Cerebellar nuclear complex (tissue), 1 donor: Measurements from ENCODE around the gene ICOSLG.
"Not testable (repeated sequence)": the region's sequence is repeated elsewhere in the genome, so short reads cannot be mapped to it uniquely, and the experiment has no call there.

Experiments
- DNase-seq, 2 experiments: peaks; one replicate each; lab custom pipeline; 2025; lab: John Stamatoyannopoulos, UW

Gene ICOSLG

GRCh38 chr21:44263768-44264167 lies 23.0 kb upstream of the ICOSLG start:
- no peak for DNase-seq

GRCh38 chr21:44263221-44263760 lies 22.5 kb upstream of the ICOSLG start:
- no peak for DNase-seq

DNA sequence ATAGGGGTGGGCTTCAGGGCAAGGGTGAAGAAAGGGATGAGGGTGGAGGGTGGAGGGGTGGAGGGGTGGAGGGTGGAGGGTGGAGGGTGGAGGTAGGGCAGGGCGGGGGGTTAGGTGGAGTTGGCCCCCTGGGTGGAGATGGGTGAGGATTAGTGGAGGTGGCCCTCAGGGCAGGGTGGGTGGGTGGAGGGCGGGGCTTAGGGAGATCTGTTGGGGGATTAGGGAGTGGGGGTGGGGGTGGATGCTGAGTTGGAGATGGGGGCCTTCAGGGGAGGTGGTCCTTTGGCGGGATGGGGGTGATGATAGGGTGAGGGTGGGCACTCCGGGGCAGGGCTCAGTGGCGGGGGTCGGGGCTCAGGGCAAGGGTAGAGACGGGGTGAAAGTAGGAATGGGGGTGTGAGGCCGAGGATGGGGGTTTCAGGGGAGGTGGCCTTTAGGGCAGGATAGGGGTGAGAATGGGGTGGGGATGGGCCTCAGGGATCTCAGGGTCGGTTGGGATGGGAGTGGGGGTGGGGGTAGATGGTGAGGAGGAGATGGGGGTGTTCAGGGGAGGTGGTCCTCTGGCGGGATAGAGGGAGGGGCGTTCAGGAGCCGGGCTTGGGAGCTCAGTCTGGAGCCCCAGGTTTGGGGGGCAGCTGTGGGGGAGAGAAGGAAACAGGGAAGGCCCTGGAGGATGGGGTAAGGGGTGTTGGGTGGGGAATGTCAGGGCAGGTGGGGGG lies 21.8 kb upstream of the ICOSLG start:
- no peak for DNase-seq

DNA sequence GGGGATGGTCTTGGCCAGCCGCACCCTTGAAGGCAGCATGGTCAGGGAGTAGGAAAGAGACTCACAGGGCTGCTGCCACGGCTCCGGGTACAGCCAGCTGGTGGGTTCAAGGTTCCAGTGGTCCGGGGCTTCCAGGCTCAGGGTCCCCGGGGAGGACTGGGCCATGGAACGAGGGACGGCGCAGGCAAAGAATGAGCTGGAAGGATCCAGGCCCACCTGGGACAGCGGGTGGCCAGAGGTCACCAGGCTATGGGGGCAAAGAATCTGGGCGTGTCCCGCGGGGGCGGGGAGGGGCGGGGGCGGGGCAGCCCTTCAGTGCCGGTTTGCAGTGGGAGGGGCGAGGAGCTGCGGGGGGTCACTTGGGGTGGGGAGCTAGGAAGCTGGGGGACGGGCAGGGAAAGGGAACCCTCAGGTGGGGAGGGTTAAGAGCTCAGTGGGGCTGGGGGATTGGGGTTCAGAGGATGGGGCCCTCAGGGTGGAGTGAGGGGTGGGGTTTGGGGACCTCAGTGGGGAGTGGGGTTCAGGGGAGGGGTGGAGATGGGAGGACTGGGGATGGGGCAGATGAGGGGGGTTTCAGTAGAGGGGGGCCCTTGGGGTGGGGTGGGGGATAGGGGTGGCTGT lies 21.0 kb upstream of the ICOSLG start, which contains the start of gene DNMT3L:
DNMT3L (minus strand) TSS at position 223 of the 621 bp plus-strand sequence. CDS start 638 bp downstream, outside the sequence.
- DNase-seq, result no peak

DNA sequence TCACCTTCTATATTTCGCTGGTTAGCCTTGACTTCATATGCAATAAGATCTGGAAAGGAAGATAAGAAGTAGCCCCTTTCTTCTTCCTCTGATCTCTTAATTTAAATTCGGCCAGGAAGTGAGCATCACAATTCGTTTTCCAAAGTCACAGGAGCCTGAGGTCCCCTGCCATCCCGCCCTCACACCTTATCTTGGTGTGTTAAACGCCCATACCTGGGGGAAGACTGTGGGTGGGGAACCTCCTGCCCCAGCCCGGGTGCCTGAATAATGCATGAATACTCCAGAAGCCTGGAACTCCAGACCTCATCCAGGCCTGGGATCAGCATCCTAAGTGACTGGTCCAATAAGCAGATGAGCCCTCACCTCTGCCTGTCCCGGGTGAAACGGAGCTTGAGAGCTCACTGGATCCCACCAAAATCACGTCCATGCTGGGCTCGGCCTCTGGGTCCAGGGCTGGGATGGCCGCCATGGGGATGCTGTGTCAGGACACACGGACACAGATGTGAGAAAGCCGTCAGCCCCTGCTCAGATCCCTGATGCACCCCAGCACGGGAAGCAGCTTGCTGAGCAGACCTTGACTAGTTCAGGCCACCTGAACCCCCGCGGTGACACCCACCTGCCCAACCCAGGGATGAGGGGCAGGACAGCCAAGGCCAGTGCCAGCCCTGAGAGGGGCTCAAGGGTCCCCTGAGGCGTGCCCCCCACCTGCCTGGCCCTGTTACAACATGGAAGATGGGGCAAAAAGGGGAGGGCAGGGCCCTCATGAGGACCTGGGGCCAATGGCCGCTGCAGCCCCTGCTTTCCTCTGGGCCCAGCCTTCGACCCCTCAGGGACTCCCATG lies 20.3 kb upstream of the ICOSLG start:
- DNase-seq, result no peak

DNA sequence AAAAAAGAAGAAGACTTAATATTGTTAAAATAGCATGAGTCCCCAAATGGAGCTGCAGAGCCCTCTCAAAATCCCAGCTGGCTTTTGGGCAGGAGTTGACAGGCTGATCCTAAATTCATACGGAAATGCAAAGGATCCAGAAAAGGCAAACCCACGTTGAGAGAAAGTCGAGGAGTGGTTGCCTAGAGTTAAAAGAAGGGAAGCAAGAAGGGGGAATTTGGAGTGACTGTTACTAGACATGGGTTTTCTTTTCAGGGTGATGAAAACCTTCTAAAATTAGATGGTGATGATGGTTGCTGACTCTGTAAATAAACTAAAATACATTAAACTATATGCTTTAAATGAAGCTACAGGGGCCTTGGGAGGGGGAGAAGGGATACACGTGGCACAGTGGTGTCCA lies 19.3 kb upstream of the ICOSLG start:
- no peak for DNase-seq

- no peak for DNase-seq
These were observed 18.5 kb upstream of the ICOSLG start for GRCh38 chr21:44259082-44259705.

DNA sequence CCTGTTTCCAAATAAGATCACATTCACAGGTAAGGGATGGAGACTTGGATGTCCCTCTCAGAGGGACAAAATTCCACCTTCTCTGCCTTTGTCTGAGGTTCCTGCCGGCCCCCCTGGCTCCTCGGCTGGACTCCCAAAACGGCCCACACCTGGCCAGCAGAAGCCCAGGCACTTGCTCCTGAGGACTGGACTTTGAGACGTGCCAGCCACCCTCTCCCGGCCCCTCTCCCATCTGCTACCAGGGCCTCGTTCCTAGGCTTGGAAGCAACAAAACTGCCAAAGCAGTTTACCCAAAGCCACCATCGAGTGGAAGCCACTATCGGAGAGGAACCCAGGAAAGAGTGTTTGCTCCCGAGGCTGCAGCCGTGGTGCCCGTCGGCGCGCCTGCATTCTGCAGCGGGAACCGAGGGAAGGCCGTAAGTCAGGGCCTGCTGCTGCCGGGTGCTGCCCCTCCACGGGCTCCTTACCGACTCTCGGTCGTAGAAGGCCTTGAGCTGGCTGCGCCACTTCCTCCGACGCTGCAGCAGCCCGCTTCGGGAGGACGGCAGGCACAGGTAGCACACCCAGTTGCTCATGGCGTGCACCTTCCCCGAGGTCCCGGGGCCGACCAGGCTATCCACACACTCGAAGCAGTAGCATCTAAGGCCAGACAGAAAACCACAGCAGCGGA lies 17.4 kb upstream of the ICOSLG start:
- DNase-seq, result no peak

- no peak for DNase-seq
These were observed 14.8 kb upstream of the ICOSLG start for GRCh38 chr21:44255511-44255981.

DNA sequence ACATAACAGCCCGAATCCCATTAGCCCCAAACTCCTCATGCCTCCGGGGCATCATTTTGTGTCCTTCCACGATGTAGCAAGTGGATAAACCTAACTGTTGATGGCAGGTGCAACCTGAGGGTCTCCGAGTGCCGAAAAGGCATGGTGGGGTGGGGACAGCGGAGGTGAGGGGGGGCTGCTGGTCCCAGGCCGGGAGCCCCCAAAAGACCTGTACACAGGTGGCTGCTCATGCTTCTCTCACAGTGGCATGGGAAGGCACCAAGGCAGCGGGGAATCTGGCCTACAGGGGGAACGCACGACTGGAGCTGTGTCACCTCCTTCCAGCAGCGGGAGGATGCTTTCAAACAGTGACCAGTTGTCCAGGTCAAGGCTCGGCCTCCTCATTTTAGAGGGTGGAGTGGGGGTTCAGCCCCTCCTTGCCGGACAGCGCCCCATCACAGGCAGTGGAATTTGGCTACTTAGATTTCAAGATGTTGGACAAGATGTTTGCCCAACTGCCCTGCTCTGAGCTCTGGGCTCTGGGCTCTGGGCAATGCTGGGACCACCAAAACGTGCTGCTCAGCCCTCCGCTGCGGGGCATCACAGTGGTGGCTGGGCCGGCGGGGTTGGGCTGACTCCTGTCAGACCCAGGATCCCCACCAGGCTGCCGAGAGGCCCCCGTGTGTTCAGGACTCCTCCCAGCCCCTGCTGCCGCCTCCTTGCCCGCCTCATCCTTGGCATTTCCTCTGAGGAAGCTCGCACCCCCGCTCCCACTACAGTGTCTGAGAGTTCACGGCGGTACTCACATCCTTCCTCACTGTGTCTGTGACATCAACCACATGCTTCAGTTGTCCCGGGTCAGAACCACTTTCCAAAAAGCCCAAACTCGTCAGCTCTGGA lies 13.3 kb upstream of the ICOSLG start:
- DNase-seq, result no peak

DNA sequence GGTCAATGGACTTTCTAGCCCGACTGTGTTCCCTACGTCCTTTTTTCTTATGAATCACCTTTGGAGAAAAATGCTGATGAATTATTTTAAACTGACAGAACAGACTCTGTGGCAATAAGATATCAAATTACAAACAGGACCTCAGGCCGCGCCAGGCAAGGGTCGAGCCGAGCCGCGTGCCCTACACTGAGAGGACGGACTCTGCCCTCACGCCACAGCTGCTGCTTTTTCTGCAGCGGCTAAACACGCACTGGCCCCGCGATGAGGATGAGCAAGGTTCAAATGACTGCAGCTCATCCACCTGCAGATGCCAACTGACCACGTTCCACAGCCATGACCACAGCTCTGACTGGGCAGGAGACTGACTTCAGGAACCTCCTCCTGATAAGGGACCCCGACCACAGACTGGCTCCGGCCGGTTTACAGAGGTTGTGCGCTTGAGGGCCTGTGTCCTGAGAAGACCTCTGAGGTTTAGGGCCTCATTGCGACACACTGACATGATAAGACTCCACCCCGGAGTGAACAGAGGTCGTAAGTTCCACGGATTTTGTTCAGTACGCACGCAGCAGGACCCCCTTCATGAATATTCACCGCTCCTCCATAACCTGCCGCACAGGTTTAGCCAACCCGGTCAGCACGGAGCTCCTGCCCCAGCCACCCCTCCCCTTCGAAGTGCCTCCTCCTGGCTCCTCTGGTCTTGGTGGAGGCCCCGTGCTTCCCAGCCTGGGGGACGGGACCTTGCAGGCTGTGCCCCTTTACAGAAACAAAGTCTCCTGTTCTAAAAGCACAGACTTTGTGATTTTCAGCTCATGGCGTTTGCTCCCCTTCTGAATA lies 8.7 kb upstream of the ICOSLG start:
- DNase-seq, result not testable (repeated sequence)

DNA sequence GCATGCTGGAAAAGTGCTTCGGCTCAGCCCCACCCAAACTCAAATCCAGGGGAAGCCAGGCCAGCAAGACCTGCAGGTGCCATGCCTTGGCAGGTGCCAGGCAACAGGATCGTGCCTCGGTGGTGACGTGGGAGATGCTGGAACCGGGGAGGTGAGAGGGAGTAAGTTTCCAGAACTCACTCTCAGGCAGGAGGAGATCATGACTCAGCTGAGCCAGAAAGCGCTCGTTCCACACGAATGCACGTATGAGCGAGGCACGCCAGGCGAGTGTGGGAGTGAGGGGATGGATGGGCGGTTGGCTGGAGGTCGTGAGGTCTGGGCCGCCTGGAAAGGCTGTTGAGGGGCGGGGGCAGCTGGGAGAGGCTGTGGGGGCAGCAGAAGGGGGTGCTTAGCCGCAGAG lies 7.2 kb upstream of the ICOSLG start:
- not testable (repeated sequence) for DNase-seq

DNA sequence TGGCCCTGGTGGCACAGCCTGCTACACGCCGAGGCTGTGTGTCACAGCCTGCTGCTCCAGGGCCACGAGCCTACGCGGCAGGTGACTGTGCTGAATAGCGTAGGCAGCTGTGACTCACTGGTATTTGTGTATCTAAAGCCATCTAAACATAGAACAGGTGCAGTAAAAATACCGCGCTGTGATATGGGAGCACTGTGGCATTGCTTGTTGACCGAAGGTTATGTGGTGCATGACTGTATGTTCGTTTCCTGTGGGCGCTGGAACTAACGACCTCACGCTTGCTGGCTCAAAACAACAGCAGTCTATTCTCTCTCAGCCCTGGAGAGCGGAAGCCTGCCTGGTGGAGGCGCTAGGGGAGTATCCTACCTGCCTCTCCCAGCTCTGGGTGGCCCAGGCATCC lies 3.2 kb upstream of the ICOSLG start:
- DNase-seq, result not testable (repeated sequence)

DNA sequence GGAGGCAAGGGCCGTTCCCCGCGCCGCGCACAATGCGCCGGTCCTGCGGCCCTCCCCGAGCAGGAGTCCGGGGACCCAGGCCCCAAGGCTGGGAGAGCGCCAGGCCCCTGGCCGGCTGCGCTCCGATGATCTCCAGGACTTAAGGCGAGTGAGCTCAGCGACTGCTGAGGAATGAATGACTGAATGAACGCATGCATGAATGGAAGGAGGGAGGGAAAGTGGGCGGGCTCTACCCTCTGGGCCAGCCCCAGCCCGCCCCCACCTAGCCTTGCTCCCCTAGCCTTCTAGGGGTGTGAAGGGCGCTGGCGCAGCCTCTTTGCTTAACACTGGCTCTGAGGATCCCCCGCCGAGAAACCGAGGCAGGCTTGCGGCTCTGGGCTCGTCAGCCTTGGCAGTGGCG lies 538 bp upstream of the ICOSLG start:
- DNase-seq, result not testable (repeated sequence)

- DNase-seq, result not testable (repeated sequence)
These were observed 390 bp downstream of the ICOSLG start for GRCh38 chr21:44240353-44240752.

GRCh38 chr21:44229561-44229960 lies 11.2 kb downstream of the ICOSLG start:
- not testable (repeated sequence) for DNase-seq

DNA sequence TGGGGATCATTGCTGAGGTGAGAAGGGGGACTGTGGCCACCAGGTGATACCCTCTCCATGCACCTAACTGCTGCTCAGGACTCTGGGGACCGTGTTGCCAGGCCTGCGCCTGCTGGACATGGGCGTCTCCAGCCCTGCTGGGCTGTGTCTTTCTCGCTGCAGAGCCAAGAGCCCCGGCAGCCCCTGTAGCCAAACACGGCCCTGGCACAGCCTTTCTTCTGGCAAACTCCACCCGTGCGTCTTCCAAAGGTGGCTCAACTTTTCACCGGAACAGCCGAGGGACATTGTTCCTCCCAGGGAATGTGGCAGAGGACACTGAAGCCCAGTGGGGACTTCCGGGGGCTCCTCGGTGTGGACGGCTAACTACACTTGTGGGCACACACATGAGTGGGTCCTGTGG lies 12.6 kb downstream of the ICOSLG start:
- DNase-seq, result not testable (repeated sequence)

DNA sequence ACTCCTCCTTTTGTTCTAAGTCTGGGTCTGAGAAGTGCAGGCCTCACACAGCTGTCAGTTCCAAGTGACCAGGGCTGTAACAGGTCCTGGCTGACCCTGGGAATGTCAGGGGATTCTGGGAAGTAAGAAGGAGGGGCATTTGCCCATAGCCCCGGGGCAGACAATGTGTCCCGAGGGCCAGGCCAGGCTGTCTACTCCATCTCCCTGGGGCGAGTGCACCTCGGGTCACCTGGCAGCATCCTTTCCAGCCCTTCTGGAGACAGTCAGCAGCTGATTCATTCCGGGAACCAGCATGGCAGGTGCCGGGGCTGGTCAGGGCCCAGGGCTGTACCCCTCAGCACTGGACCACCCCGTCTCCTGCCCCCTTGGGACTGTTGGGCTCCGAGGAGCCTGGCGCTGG lies 13.1 kb downstream of the ICOSLG start:
- not testable (repeated sequence) for DNase-seq

DNA sequence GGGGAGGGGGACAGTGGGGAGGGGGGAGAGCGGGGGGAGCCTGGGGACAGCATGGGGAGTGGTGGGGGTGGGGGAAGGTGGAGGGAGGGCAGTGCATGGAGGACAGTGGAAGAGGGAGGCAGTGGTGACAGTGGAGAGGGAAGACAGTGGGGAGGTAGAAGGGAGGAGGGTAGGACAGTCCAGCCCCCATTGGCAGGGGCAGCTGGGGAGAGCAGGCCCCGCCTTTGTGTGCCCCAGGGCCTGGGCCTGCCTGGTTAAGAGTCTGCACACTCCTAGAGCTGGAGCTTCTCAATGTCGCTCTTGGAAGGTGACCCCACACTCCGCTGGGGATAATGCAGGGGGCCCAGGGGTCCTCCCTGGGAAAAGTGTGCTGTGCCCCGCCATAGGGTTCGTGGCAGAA lies 15.1 kb downstream of the ICOSLG start:
- DNase-seq, result not testable (repeated sequence)
